GM10248 (cell line): ENCODE measurements around the gene KCNMA1.

ENCODE experiments used
- CTCF ChIA-PET: fragments of 300-600 bp; sonication (Branson Sonifier 250); formaldehyde crosslinking; extraction: SDS; loops from one replicate; lab custom pipeline; 2021; ENCODE audit warnings: antibody characterized with exemption; lab: Yijun Ruan, JAX
- POLR2A ChIA-PET: fragments of 350-650 bp; sonication (Branson Sonifier 250); formaldehyde crosslinking; extraction: SDS; loops from one replicate; lab custom pipeline; 2020; ENCODE audit warnings: antibody characterized with exemption; lab: Yijun Ruan, JAX
- DNase-seq: peaks from one replicate; pipeline ENCODE4 v3.0.0; 2012; ENCODE audit errors: extremely low spot score
- TF ChIP-seq, protein P1 (sequence below): IDR thresholded peaks from 2 replicates; pipeline ENCODE4 v1.5.1; 2012; ENCODE audit warnings: mild to moderate bottlenecking, low read depth; ENCODE audit errors: extremely low read depth, missing control alignments, control extremely low read depth

Gene KCNMA1

DNA sequence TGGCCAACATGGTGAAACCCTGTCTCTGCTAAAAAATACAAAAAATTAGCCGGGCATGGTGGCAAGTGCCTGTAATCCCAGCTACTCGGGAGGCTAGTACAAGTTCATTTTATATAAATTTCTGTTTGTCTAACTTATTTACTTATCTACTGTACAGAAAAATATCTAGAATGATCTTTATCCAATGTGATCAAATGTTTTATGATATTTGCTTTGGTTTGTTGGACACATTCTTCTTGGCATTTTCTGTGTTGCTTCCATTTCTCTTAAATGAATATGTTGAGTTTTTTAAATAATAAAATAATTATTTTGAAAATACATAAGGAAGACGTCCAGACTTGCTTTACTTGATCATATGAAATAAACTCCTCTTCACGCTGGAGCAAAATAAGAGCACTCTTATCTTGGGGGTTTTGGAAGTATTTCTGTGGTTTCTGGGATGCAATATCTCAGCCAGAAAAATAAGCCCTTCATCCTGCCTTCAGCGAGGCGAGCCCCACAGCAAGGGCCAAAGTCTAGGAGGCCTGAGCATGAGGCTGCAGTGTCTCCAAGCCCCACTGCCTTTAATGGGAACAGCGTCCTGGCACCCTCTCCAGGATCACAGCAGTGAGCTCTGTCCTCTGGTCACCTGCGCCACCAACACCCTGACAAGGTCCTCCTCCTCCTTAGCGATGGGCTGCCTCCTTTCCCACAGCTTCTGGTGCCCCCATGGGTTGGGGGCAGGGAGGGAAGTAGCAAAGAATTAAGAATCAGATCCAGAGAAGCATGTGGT lies 480.2 kb downstream of the KCNMA1 start:
- POLR2A ChIA-PET, result no interaction called here
- TF ChIP-seq, protein P1, sequence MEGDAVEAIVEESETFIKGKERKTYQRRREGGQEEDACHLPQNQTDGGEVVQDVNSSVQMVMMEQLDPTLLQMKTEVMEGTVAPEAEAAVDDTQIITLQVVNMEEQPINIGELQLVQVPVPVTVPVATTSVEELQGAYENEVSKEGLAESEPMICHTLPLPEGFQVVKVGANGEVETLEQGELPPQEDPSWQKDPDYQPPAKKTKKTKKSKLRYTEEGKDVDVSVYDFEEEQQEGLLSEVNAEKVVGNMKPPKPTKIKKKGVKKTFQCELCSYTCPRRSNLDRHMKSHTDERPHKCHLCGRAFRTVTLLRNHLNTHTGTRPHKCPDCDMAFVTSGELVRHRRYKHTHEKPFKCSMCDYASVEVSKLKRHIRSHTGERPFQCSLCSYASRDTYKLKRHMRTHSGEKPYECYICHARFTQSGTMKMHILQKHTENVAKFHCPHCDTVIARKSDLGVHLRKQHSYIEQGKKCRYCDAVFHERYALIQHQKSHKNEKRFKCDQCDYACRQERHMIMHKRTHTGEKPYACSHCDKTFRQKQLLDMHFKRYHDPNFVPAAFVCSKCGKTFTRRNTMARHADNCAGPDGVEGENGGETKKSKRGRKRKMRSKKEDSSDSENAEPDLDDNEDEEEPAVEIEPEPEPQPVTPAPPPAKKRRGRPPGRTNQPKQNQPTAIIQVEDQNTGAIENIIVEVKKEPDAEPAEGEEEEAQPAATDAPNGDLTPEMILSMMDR, result no peak
- no peak for DNase-seq
- CTCF ChIA-PET, result interaction anchor here (1.0 to 9.9 kb wide), 7 partner anchors 9 to 553 kb away, joined by 3 to 87 read pairs (median 3); no protein-coding TSS in a partner anchor

DNA sequence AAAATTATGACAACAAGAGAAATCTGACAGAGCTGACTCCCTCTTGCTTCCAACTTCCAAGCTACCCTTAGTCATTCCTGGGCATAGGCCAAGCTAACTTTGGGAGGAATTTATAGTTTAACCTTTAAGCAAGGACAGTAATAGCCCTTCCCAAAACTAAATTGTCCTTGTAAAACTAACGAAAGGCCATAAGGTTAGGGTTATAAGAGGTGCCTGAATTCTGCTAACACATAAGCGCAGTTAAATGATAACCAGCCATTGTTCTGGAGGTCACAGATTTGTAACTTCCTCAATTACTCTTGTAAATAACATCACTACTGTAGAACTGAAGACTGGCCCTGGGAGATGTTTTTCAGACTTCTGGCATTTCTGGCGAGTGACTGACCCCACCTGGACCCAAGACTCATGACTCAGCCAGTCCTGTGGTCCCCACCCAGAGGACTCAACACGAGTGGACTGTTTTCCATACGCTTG lies 481.2 kb downstream of the KCNMA1 start:
- DNase-seq, result no peak
- CTCF ChIA-PET, result interaction anchor here (1.0 to 5.7 kb wide), 3 partner anchors 9 to 13 kb away, joined by 3 to 29 read pairs (median 3); no protein-coding TSS in a partner anchor
- POLR2A ChIA-PET, result no interaction called here
- TF ChIP-seq, protein P1, result no peak

DNA sequence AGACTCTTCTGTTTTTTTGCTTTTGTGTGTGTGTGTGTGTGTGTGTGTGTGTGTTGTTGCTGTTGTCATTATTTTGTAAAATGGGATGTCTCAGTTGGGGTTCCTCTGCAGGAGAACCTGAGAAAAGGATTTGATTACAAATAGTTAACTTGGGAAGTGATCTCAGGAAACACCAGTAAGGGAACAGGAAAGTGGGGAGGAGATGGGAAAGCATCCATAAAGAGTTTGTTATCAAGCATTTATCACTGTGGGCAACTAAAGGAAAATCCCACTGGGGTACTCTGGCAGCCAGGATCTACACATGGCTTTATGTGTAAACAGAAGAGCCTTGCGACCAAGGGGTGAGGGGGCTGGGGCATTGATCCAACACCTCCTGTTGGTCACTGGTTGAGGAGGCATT lies 485.4 kb downstream of the KCNMA1 start:
- DNase-seq, result no peak
- ChIA-PET POLR2A (no interaction called here), CTCF (interaction anchor here (1.2 to 5.7 kb wide), 3 partner anchors 10 to 21 kb away, joined by 5 to 29 read pairs (median 5); no protein-coding TSS in a partner anchor)
- TF ChIP-seq, protein P1, result no peak

DNA sequence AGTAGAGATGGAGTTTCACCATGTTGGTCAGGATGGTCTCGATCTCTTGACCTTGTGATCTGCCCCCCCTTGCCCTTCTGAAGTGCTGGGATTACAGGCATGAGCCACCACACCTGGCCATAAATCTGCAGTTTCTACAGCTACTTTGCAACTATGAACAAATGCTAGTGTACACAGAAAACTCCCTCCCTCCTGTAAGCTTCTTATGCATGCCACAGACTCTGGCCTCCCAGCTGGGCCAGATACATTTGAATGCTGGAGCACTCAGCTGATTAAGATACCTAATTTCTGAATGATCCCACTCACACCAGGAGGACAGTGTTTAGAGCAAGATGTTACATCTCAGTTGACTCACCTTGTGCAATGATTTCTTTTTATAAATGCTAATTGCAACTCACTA lies 486.2 kb downstream of the KCNMA1 start:
- POLR2A ChIA-PET, result no interaction called here
- TF ChIP-seq, protein P1, result no peak
- DNase-seq, result no peak
- CTCF ChIA-PET, result interaction anchor here (1.2 to 5.7 kb wide), 3 partner anchors 8 to 14 kb away, joined by 3 to 29 read pairs (median 5); no protein-coding TSS in a partner anchor

DNA sequence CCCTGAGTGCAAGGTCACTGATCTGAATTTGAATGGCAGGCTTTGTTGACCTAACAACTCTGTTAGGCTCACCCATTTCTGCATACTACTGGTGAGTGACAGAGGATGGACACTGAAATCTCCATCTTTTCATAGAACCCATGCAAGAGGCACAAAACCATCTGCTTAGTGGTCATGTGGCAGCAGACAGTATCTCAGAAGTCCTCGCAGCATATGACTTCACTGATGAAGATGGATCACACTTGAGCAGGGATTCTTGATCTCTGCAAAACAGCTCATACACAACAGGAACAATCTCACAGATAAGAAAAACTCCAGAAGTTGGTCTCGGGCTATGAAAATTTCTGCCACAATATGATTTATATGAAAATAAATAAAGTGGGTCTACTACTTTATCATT lies 487.9 kb downstream of the KCNMA1 start:
- POLR2A ChIA-PET, result no interaction called here
- TF ChIP-seq, protein P1, result no peak
- CTCF ChIA-PET, result interaction anchor here (1.9 to 2.2 kb wide), 2 partner anchors 24 to 562 kb away, joined by 4 to 9 read pairs; no protein-coding TSS in a partner anchor
- DNase-seq, result no peak

DNA sequence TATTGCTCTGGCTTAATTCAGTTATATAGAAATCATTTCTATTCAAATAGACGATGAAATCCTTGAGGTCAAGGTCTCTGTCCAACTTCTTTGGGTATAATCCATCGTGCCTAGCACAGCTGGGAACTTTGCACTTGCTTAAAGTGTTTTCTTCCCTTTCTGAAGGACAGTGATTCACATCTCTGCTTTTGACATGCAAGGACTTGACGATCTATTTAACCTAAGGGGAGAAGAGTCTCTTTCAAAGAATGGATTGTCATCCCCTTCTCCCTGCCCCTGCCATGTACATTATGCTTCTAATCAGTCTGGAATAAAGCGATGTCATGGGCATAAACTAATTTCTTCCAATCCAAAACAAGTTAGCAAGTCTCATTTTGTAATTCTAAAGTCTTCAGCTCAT lies 488.6 kb downstream of the KCNMA1 start:
- ChIA-PET POLR2A (no interaction called here), CTCF (interaction anchor here (1.1 to 2.2 kb wide), 4 partner anchors 9 to 563 kb away, joined by 3 to 9 read pairs (median 5); no protein-coding TSS in a partner anchor)

More for the DNA sequence above, 488.6 kb downstream of the KCNMA1 start:
- DNase-seq, result no peak
- TF ChIP-seq, protein P1, result no peak
